Parathyroid adenoma (tissue), 2 donors: Measurements from ENCODE around the gene TRIP4.

ENCODE experiments used
- H2AFZ ChIP-seq: fragments of 300-600 bp; sonication (generic); one replicate; pipeline ENCODE4 v1.7.0; 2017; ENCODE audit warnings: antibody characterized with exemption, mild to moderate bottlenecking
- H3K27ac ChIP-seq: fragments of 300-600 bp; sonication (generic); one replicate; pipeline ENCODE4 v1.7.0; 2017
- H3K27me3 ChIP-seq: fragments of 300-600 bp; sonication (generic); one replicate; pipeline ENCODE4 v1.7.0; 2017; ENCODE audit warnings: low read length; ENCODE audit not compliant: control insufficient read depth, insufficient read depth
- H3K36me3 ChIP-seq: fragments of 300-600 bp; sonication (generic); one replicate; pipeline ENCODE4 v1.7.0; 2017; ENCODE audit warnings: low read length; ENCODE audit not compliant: control insufficient read depth, insufficient read depth
- H3K4me1 ChIP-seq: fragments of 300-600 bp; sonication (generic); one replicate; pipeline ENCODE4 v1.7.0; 2017; ENCODE audit warnings: control low read depth
- H3K4me2 ChIP-seq: fragments of 300-600 bp; sonication (generic); one replicate; pipeline ENCODE4 v1.7.0; 2017; ENCODE audit warnings: low read length
- H3K4me3 ChIP-seq: fragments of 300-600 bp; sonication (generic); one replicate; pipeline ENCODE4 v1.7.0; 2017; ENCODE audit warnings: low read depth, low read length
- H3K79me2 ChIP-seq: fragments of 300-600 bp; sonication (generic); one replicate; pipeline ENCODE4 v1.7.0; 2017; ENCODE audit warnings: control low read depth
- H3K9ac ChIP-seq: fragments of 300-600 bp; sonication (generic); one replicate; pipeline ENCODE4 v1.7.0; 2017; ENCODE audit warnings: mild to moderate bottlenecking
- H3K9me3 ChIP-seq: fragments of 300-600 bp; sonication (generic); one replicate; pipeline ENCODE4 v1.7.0; 2017; ENCODE audit warnings: low read length; ENCODE audit not compliant: control insufficient read depth
- CTCF ChIP-seq: fragments of 300-600 bp; sonication (generic); IDR thresholded peaks from one replicate; pipeline ENCODE4 v1.7.0; 2017; ENCODE audit warnings: antibody characterized with exemption, mild to moderate bottlenecking
- donor health status: primary hyperparathyroidism.

TRIP4 gene

GRCh38 chr15:64476550-64476949, 88.9 kb downstream of the TRIP4 start:
- Histone ChIP-seq H3K79me2 (peaks cover 4% of the 10 kb centered on the region), H3K4me1 (no peaks in the 10 kb centered on the region), H3K4me2 (no peak overlapping the region), H3K27ac (no peak overlapping the region), H3K27me3 (no peaks in the 10 kb centered on the region), H3K36me3 (no peaks in the 10 kb centered on the region), H2AFZ (no peak overlapping the region), H3K4me3 (no peak overlapping the region), H3K9me3 (no peaks in the 10 kb centered on the region), H3K9ac (no peak overlapping the region)
- TF ChIP-seq CTCF: no peak

DNA sequence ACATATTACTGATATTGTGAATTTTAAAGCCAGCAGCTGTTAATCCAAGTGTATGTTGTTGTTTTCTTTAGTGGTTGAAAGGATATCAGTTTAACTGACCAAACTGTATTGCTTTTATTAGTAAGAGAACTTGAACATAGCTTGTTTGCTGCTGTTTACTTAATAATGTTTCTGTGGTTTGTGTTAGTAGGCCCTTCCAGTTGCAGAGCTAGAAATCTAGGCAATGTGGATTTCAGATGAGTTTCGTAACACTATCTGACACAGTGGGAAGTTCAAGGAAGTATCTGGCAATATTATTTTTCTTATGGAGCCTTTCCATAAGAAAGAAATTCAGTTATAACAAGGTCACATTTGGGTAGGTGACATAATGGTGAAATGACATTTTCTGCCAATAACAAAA, 91.2 kb downstream of the TRIP4 start:
- H3K9me3 ChIP-seq: no peaks in the 10 kb centered on the region
- H3K27ac ChIP-seq: no peak overlapping the region
- H3K79me2 ChIP-seq: peaks cover 2% of the 10 kb centered on the region
- H3K4me2 ChIP-seq: no peak overlapping the region
- no peak overlapping the region for H2AFZ ChIP-seq
- no peak overlapping the region for H3K4me3 ChIP-seq
- no peak for TF ChIP-seq CTCF
- H3K4me1 ChIP-seq: no peaks in the 10 kb centered on the region
- H3K27me3 ChIP-seq: no peaks in the 10 kb centered on the region
- H3K36me3 ChIP-seq: no peaks in the 10 kb centered on the region
- no peak overlapping the region for H3K9ac ChIP-seq

GRCh38 chr15:64480891-64481290, 93.3 kb downstream of the TRIP4 start:
- H3K9ac ChIP-seq: no peak overlapping the region
- no peaks in the 10 kb centered on the region for H3K27me3 ChIP-seq
- H3K36me3 ChIP-seq: no peaks in the 10 kb centered on the region
- H3K27ac ChIP-seq: no peak overlapping the region
- peaks cover 5% of the 10 kb centered on the region for H3K79me2 ChIP-seq
- no peak for TF ChIP-seq CTCF
- no peak overlapping the region for H3K4me2 ChIP-seq
- H2AFZ ChIP-seq: no peak overlapping the region
- H3K9me3 ChIP-seq: no peaks in the 10 kb centered on the region
- no peaks in the 10 kb centered on the region for H3K4me1 ChIP-seq
- H3K4me3 ChIP-seq: no peak overlapping the region

DNA sequence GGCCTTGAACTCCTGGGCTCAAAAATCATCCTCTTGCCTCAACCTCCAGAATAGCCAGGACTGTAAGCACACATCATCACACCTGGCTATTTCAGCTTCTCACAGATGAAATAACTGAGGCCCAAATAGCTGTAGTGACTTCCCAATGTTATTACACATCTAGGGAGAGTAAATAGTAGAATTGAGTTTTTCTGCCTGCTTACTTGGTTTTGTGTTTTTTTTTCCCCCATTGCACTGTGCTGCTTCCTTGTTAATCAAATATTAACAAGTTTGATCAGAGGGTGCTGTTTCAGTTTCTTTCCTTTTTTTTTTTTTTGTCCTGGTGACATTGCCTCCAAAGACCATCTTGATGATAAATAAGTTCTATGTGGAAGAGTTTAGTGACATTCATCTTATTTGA, 96.1 kb downstream of the TRIP4 start:
- no peaks in the 10 kb centered on the region for H3K27me3 ChIP-seq
- no peak for TF ChIP-seq CTCF
- H3K4me2 ChIP-seq: no peak overlapping the region
- H3K79me2 ChIP-seq: peaks cover 3% of the 10 kb centered on the region
- H3K9ac ChIP-seq: no peak overlapping the region
- H3K9me3 ChIP-seq: no peaks in the 10 kb centered on the region
- no peaks in the 10 kb centered on the region for H3K36me3 ChIP-seq
- H3K4me3 ChIP-seq: no peak overlapping the region
- H3K4me1 ChIP-seq: no peaks in the 10 kb centered on the region
- H3K27ac ChIP-seq: no peak overlapping the region
- H2AFZ ChIP-seq: no peak overlapping the region

GRCh38 chr15:64485796-64486195, 98.2 kb downstream of the TRIP4 start:
- Histone ChIP-seq H3K79me2 (peaks cover 3% of the 10 kb centered on the region), H3K27me3 (no peaks in the 10 kb centered on the region), H3K4me1 (no peaks in the 10 kb centered on the region), H3K9ac (no peak overlapping the region), H3K4me2 (no peak overlapping the region), H3K4me3 (no peak overlapping the region), H2AFZ (no peak overlapping the region), H3K36me3 (no peaks in the 10 kb centered on the region), H3K27ac (no peak overlapping the region), H3K9me3 (no peaks in the 10 kb centered on the region)
- no peak for TF ChIP-seq CTCF
